GM18867 (cell line): ENCODE data around the gene AK6.
"Not testable (repeated sequence)": the region's sequence is repeated elsewhere in the genome, so short reads cannot be mapped to it uniquely, and the experiment has no call there.

Experiments used
- ATAC-seq: cut with Tn5 transposase; IDR thresholded peaks from one replicate; pipeline ENCODE4 v1.9.1; 2021; ENCODE audit warnings: mild to moderate bottlenecking, moderate library complexity; ENCODE audit not compliant: unreplicated experiment

AK6 gene

DNA sequence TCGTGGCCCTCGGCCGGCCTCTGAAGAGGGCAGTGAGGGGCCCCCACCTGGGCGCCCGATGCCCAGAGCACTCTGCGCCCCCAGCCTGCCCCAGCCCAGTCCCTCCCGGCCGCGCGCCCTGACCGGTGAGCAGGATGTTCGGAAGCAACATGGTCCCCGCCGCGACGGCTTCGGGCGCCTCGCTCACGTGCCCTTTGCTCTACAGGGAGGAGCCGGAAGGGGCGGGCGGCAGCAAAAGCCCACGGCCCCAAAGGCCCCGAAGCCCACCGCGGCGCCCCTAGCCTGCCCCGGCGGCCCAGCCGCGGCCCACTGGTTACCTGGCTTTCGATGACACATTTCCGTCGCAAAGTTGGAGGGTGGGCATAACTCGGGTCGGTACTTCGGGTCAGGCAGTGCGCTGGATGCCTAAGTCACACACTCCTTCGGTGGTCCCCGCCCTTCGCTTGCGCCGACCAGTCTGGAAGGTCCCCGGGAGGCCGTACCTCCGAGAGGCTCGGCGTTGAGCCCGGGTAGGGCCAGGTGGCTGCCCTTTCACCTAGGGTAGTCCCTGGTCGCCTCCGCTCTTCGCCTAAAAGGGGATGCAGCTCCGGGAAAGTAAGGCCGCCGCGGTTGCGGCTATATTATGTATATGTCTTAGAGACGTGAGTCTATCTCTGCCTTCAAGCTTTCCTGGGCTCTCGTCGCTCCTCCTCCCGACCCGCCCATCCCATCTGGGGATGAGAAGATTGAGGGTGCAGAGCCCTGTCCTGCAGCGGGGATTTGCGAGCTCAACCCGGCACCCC lies at the start of gene AK6, which contains the start of the genes RAD17 and TAF9:
Gene AK6, minus strand, starts transcription at position 181 of the 782 bp plus-strand sequence. Its CDS starts 30 bp downstream, at position 151.
Gene RAD17, plus strand, starts transcription at position 479 of the 782 bp plus-strand sequence. CDS start 2,391 bp downstream, outside the sequence.
Gene TAF9, minus strand, starts transcription at position 181 of the 782 bp plus-strand sequence. CDS start 3,783 bp downstream, outside the sequence.
- peak; percentile 93 for ATAC-seq

DNA sequence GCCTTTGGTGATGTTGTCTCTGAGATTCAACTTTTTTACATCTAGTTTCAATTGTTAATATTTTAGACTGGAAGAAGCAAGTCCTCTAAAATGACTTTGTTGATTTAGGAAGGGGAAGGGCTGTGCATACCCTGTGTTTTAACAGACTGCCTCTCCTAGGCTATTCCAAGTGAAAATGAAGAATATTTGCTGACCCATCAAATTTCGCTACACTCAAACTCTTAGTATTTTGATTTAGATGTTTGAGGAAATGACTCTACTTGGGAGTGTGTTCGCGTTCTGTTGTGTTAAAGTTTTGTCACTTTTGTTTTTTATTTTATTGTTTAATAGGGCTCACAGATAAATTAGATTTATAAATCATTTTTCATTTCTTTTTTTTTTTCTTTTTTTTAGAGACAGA lies 49.2 kb upstream of the AK6 start:
- ATAC-seq, result no peak

DNA sequence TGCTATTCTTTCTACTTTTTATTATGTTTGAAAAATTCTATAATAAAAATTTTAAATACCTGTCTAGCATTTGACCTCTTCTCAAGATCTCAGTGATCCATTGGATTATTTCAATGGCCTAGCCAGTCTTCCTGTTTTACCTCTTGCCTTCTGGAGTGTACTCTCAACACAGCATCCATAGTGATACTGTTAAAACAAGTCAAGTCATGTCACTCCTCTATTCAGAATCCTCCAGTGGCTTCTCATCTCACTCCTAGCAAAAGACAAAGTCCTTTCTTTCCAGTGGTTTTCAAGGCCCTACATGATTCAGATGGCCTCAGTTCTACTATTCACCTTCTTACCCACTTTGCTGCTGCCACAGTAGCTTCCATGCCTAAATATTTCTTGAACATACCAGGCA lies 47.4 kb upstream of the AK6 start:
- ATAC-seq, result no peak

DNA sequence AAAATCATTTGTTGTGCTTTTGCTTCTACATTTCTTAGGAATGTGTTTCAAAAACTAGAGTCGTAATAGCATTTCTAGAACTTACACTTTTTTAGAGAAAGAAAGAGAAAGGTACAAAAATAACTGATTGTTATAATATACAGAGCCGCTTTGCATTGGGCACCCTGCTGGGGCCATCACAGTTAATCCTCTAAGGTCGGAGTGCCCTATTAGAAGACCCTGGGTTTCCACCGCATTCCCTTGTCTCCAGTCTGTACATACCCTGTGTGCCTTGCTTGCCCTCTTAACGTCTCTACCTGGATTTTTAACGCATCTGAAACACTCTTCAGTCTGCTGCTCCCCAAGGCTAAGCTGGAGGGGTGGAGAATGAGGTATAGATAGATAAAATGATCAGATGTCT lies 46.9 kb upstream of the AK6 start:
- ATAC-seq, result no peak

DNA sequence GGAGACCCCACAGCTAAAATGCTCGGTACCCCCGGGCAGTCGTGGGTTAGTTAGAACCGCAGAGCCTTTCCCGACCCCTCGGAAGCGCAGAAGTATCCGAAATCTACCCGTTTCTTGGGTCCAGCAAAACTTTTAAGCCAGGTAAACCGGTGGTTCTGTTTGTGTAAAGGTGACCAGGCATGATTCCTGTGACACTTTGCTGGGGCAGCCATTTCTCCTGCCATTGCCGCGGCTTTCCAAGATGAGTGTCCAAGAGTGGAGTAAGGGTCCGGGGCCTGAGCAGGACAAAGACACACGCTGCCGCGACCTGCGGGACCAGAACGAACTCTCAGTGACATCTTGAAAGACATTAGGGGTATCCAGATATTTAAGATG lies 46.3 kb upstream of the AK6 start:
- no peak for ATAC-seq

DNA sequence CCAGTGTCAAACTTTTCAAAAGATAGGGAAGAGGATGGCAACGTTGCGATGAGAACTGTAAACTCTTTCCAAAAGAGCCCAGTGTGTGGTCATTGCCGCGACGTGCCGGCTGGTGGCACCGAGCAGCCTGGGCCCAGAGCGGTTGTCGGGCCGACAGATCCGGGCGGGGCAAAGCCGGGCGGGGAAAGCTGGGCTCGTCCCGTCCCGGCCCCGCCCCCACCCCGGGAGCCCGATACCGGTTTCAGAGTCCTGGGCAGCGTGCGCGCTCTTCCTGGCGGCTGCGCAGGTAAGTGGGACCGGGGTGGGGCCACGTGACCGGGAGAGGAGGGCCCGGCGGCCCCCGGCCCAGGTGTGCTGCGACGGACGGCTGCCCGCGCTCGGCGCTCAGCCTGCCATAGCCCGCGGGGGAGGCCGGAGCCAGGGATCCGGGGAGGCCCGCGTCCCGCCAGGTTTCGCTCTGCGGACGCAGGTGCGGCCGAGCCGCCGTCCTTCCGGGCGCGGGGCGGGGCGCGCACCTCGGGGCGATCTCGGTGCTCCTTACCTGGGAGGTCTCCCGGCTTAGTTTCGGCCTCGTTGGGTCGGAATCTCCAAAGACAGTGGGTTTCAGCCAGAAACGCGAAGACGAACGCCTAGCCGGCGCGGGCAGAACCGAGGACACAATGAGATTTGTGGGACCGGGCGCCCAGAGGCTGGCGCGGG lies 45.7 kb upstream of the AK6 start, which contains the start of gene MARVELD2:
Gene MARVELD2, plus strand, starts transcription at position 232 of the 699 bp plus-strand sequence. CDS start 4,270 bp downstream, outside the sequence.
- peak; percentile 75 for ATAC-seq

DNA sequence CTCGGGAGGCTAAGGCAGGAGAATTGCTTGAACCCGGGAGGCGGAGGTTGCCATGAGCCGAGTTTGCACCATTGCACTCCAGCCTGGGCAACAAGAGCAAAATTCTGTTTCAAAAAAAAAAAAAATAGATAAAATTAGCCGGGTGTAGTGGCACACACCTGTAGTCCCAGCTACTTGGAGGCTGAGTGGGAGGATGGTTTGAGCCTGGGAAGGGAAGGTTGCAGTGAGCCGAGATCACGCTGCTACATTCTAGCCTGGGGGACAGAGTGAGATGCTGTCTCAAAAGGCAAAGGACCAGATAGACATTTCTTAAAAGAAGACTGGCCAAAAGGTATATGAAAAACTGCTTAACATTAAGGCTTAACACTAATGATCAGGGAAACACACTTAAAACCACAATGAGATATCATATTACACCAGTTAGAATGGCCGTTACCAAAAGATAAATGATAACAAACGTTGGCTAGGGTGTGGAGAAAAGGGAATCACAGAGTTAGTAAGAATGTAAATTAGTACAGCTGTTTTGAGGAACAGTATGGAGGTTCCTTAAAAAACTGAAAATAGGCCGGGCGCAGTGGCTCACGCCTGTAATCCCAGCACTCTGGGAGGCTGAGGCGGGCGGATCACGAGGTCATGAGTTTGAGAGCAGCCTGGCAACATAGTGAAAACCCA lies 35.5 kb upstream of the AK6 start:
- ATAC-seq, result no peak

DNA sequence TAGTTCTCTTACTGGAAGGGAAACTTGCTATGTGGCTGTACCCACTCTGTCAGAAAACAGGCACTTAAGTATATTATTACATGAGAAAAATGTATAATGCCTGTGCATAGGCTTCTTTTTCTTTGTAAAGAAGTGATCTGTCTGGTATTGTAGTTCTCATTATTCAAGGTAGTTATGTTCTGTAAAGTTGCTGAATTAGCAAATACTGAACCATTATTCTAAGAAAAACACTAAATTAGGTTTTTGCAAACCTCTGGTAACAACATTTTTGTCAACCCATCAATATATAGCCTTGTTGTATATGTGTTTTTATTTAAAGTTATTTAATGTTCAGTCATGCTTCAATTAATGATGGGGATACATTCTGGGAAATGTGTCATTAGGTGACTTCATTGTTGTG lies 9.1 kb upstream of the AK6 start:
- no peak for ATAC-seq

DNA sequence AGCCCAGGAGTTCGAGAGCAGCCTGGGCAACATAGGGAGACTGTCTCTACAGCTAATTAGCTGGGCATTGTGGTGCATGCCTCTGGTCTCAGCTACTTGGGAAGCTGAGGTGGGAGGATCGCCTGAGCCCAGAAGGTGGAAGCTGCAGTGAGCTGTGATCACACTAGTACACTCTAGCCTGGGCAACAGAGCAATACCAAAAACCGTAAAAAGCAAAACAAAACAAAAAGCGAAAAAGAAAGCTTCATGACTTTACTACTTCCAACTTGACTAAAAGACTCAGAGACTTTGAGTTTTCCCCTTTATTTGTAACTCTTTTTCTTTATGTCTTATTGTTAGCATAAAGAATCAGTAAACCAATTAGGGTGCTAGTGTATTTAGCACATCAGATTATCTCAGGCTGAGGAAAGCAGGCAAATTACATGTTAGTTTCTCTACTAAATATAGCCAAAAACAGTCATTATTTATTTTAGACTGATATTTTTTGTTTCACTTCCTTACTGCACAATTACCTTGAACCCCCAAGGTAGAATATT lies 5.7 kb upstream of the AK6 start:
- ATAC-seq, result peak; percentile 73

DNA sequence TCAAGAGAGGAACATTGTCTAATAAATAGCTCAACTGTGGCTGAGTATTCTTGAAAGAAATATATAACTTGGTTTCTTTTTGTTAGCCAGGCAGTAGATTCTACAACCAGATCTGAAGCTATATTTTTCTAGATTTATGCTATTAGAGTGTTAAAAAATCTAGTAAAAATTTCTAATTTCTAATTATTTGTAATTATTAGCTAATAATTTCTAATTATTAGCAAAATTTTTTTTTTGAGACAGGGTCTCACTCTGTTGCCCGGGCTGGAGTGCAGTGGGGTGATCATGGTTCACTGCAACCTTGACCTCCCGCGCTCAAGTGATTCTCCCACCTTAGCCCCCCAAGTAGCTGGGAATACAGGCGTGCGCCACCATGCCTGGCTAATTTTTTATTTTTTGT lies 3.1 kb upstream of the AK6 start:
- ATAC-seq, result no peak

DNA sequence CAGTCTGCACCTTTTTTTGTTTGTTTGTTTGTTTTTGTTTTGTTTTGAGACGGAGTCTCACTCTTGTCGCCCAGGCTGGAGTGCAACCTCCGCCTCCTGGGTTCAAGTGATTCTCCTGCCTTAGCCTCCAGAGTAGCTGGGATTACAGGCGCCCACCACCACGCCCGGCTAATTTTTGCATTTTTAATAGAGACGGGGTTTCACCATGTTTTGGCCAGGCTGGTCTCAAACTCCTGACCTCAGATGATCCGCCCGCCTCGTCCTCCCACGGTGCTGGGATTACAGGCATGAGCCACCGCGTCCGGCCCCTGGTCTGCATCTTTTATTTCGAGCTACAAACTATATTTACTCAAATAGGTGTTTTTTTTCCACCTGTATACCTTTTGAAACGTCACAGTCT lies 1.0 kb upstream of the AK6 start:
- not testable (repeated sequence) for ATAC-seq

DNA sequence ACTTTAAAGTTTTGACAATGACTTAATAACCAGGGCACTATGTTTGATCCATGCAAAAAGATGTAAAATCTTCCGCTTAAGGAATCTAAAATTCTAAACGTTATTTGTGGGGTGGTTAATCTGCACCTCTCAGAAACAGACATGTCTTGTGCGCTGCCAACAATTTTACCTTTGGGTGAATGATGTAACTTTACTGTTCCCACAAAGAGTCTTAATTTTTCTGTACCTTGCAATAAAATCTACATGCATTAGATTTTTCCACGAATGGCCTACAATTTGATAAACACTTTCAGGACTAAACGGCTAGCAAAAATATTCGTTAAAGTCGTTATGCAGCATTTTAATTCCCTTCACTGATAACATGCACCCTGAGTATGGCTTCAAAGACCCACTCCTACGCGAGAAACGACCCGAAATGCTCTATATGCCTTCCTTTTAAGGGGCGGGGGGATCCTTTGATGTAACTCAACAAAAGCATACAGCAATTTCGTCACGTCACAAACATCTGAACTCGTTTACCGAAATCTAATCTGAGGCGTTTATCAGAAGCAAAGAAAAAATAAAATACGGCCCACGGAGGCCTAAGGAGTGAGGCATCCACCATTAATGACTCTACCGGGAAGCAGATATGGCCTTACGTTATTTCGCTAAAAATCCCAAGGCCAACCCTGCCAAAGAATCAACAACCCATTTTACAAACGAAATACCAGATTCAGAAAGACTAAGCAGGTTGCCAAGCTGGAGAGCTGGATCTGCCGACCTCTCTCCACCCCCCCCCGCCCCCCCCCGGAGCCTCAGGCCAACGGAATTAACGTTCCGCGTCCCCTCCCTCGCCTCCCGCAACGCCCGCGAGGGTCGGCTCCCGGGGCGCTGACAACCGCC lies 621 bp downstream of the AK6 start:
- ATAC-seq, result no peak

DNA sequence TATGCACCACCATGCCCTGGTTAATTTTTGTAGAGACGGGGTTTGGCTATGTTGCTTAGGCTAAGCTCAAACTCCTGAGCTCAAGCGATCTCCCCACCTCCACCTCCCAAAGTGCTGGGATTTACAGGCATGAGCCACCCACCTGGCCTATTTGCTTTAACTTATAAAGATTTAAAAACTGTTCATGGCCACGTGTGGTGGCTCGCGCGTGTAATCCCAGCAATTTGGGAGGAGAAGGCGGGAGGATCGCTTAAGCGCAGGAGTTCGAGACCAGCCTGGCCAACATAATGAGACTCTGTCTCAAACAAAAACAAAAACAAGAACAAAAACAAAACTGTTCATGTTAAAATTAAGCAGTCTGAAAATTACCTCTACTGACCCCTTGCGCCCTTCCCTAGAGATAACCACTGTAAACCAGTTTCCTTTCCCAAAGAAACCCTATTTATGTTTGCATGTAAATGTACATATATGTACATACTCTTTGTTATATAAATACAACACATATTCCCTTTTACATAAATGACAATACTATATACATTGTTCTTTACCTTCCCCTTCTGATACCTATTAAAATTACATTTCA lies 1.5 kb downstream of the AK6 start:
- no peak for ATAC-seq

DNA sequence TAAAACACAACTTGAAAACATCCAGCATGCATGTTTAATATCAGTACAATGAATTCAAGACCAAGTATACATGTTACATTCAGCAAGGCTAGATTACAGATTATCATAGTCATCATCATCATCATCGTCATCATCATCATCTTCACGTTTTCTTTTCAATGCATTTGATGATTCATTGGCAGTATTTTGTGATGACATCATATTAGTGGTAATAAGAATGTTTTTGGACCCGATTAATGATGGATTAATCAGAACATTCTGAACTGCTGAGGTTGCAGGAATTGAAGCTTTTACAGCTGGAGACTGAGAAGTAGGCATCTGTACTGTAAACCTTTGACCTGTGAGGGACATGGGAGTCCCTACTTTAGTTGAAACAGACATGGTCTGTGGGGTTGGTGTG lies 4.5 kb downstream of the AK6 start:
- ATAC-seq, result no peak

DNA sequence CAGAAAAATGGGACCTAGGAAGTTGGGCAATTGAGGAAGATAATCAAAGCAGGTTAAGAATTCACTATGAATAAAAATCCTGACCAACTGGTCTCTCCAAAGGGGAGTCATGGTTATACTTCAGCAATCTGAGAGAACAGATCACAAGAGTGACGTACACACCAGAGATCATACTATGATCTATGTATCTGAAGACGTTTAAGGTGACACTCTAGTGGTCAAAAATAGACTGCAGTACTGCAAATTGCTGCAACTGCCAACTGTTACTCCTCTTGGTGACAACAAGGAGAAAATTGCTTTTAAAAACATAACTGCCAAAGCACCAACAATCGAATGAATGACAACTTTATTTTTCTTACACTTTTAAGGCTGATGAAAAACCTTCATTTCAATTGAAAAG lies 4.9 kb downstream of the AK6 start:
- no peak for ATAC-seq

DNA sequence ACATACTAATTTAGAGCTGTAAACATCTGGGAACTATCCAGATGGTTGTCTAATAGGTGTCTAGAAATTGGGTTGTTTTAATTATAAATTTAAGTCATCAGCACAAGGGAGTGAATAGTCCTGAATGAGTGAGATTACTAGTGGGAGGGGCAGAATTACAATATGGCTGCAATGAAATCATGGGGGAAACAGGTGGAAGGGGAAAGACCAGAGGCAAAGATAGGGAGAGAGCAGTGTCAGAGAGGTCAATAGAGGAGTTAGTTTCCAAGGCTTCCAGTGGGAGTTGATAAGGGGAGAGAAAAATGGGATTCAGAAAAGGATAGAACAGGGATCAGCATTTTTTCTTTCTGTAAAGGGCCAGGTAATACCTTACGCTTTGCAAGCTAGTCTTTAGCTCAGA lies 8.9 kb downstream of the AK6 start:
- no peak for ATAC-seq

DNA sequence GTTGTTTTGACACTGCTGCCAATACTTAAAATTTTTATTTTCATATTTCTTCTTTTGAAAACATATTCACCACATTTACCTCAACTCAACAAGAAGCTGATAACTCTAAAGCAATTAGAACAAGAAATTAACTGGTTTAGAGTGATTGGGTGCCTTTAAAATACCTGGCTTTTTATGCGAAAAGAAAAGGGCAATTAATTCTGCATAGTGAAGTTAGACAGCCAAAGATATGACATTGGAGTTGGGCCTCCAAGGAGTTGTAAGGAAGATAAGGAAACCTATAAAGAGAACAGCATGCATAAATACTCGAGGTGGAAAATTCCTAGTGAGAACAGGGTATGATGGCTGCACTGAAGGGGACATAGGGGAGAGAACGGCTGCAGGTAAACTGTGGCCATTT lies 9.6 kb downstream of the AK6 start:
- no peak for ATAC-seq

DNA sequence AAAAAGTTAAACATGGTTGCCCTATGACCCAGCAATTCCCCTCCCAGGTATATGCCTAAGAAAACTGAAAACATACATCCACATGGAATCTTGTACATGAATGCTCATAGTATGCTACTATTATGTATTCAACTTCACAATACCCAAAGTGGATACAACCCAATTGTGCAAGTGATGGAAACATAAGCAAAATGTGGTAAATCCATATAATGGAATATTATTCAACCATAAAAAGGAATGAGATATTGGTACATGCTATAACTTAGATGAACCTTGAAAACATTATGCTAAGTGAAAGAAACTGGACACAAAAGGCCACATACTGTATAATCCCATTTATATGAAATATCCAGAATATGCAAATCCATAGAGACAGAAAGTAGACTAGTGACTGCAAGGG lies 18.7 kb downstream of the AK6 start:
- ATAC-seq, result no peak

DNA sequence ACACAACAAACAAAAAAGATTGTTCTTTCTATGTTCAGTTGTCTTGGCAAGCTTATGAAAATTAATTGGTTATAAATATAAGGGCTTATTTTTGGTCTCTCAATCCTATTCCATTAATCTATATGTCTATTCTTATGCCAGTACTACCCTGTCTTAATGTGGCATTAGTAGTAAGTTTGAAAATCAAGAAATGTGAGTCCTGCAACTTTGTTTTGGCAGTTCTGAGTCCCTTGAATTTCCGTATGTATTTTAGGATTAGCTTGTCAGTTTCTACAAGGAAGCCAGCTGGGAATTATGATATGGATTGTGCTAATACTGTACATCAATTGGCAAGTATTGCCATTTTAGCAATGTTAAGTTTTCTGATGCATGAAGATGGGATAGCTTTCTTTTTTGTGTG lies 26.2 kb downstream of the AK6 start:
- ATAC-seq, result no peak
